ENCODE data around the gene EVC. TPM values are rescaled to one million over a fixed set of nuclear protein-coding genes. Genes with fewer than 3 reads are reported as not detected.

Gene EVC
- total RNA-seq, 2 experiments from 2014 or later: 0.69 to 1.3 TPM

DNA sequence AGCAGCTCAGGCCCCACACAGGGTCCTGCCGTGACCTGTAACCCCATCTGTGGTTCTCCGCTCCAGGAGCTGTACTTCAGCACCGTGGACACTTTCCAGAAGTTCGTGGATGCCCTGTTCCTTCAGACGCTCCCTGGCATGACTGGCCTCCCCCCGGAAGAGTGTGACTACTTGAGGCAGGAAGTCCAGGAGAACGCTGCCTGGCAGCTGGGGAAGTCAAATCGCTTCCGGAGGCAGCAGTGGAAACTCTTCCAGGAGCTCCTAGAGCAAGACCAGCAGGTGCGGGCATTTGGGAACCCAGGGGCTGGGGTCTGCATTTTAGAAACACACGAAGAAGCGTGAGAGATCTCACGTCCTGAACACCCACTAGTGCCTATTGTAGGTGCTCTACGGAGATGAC is 72.5 kb downstream of the EVC start:
- CTCF ChIA-PET: no interaction called here

DNA sequence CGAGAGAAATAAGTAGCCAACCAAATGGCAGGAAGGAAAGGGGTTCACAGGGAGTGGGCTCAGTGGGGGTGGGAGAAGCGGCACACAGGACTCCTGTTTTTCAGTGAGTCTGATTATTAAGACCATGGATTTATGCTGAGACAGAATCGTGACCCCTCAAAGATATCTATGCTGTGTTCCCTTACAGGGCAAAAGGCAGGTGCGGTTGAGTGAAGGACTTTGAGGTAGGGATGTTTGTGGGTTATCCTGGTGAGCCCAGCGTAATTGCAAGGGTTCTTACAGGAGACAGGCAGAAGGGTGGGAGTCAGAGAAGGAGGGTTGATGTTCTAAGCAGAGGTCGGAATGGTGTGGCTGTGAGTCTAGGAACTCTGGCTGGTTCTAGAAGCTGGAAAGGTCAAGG is 73.0 kb downstream of the EVC start:
- Mint-ChIP-seq H3K36me3 (ENCODE audit: low read depth) (no peaks in the 10 kb centered on the region), H3K27ac (no peak overlapping the region), H3K4me1 (no peaks in the 10 kb centered on the region), H3K4me3 (no peak overlapping the region), H3K27me3 (no peaks in the 10 kb centered on the region), H3K9me3 (no peaks in the 10 kb centered on the region)
- ChIA-PET CTCF (no interaction called here), POLR2A (no interaction called here)
- DNase-seq: no peak

More for the DNA sequence above, 72.5 kb downstream of the EVC start:
- Mint-ChIP-seq H3K27ac (no peak overlapping the region), H3K4me1 (no peaks in the 10 kb centered on the region), H3K36me3 (ENCODE audit: low read depth) (no peaks in the 10 kb centered on the region), H3K9me3 (no peaks in the 10 kb centered on the region), H3K4me3 (no peak overlapping the region), H3K27me3 (no peaks in the 10 kb centered on the region)
- POLR2A ChIA-PET: no interaction called here
- no peak for DNase-seq

DNA sequence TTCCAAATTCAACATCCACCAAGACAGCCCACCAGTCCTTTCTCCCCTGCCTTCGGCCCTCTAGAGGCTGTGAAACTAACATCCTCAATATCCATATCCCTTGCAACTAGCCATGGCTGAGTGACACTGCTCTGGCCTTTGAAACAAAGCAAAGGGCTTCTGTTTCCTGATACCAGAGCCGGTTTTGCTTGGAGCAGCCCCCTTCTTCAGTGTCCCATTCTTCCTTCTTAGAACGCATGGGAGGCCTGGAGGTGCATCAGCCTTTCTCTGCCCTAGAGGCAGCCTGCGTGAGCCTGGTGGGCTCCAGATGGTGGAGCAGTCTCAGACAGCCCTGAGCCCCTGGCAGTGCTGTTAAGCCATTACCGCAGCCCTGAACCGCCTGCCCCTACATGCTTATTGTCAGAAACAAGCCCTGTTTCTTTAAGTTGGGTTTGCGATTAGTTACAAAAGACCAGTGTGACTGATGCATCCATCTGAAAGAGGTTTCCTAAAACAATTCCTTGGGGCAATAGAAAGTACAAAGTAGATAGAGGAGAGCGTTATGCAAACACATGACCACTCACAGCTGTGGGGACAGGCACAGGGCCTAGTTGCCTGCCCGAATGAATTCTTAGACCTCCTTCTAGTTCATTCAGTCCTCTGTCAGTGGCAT is 74.1 kb downstream of the EVC start:
- CTCF ChIA-PET: no interaction called here
- H3K9me3 Mint-ChIP-seq: no peaks in the 10 kb centered on the region
- POLR2A ChIA-PET: no interaction called here
- DNase-seq: no peak
- H3K36me3 Mint-ChIP-seq (ENCODE audit: low read depth): no peaks in the 10 kb centered on the region
- no peaks in the 10 kb centered on the region for H3K27me3 Mint-ChIP-seq
- no peak overlapping the region for H3K27ac Mint-ChIP-seq
- no peak overlapping the region for H3K4me3 Mint-ChIP-seq
- H3K4me1 Mint-ChIP-seq: no peaks in the 10 kb centered on the region

DNA sequence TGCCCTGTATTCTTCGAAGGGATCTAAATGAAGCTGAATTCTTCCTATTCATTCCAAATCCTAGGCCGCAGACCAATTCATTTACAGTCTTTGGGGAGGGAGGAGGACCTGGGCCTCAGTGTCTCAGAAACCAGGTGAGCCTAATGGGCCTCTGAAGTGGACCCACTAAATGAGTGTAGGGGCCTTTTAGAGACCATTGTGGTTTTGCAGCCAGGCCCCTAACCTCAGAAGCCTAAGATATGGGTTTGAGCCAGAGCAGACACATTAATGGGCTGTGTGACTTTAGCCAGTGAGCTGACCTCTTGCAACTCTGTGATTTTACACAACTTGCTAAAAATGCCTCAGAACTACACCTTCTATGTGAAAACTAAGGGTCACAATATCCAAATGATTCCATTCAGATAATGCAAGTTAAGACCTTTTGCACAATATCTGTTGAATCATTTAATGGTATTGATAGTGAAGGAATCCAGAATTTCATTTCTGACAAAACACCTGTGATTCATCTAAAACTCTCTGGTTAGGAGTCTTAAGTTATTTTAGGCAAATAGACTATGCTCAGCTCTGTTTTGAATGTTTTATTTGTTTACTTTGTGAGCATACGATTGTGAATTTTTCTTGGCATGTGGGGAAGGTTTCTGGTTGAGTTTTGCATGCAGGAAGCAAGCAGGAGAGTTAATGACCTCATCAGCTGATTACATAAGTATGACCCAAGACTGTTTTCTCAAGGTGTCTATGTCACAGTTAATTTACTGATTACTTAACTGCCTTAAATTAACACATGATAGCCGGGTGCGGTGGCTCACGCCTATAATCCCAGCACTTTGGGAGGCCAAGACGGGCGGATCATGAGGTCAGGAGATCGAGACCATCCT is 75.0 kb downstream of the EVC start:
- H3K4me1 Mint-ChIP-seq: no peaks in the 10 kb centered on the region
- ChIA-PET POLR2A (no interaction called here), CTCF (no interaction called here)
- DNase-seq: no peak
- H3K27me3 Mint-ChIP-seq: no peaks in the 10 kb centered on the region
- no peaks in the 10 kb centered on the region for H3K9me3 Mint-ChIP-seq
- no peak overlapping the region for H3K27ac Mint-ChIP-seq
- H3K4me3 Mint-ChIP-seq: no peak overlapping the region
- no peaks in the 10 kb centered on the region for H3K36me3 Mint-ChIP-seq (ENCODE audit: low read depth)

DNA sequence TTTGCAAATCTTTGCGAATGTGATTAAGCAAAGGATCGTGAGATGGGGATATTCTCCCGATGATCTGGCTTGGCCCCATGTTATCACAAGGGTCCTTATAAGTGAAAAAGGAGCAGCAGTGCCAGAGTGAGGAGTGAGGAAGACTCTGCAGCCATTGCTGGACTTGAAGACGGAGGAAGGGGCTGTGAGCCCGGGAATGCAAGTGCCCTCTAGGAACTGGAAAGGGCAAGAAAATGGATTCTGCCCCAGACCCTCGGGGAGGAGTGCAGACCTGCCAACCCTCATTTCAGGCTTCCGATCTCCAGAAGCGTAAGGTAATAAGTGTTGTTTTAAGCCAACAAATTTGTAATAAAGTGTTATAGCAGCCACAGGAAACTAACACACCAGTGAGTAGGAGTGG is 76.3 kb downstream of the EVC start:
- DNase-seq: no peak
- Mint-ChIP-seq H3K4me3 (no peak overlapping the region), H3K4me1 (no peaks in the 10 kb centered on the region), H3K36me3 (ENCODE audit: low read depth) (no peaks in the 10 kb centered on the region), H3K27me3 (no peaks in the 10 kb centered on the region), H3K27ac (no peak overlapping the region), H3K9me3 (no peaks in the 10 kb centered on the region)
- ChIA-PET POLR2A (no interaction called here), CTCF (no interaction called here)

DNA sequence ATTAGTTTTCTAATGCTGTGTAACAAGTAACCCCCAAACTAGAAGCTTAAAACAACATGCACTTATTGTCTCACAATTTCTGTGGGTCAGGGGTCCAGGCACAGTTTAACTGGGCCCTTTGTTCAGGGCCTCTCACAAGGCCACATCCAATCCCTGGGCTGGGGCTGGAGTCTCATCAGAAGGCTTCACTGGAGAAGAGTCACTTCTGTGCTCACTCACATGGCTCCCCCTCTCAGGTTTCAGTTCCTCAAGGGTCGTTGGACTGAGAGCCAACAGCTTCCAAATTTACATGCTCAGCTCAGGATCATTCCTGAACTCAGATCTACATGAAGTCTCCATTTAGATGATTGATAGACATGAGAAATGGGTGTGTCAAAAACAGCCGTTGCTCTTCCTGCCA is 77.1 kb downstream of the EVC start:
- Mint-ChIP-seq H3K9me3 (no peaks in the 10 kb centered on the region), H3K27me3 (no peaks in the 10 kb centered on the region), H3K36me3 (ENCODE audit: low read depth) (no peaks in the 10 kb centered on the region), H3K4me3 (no peak overlapping the region), H3K4me1 (no peaks in the 10 kb centered on the region), H3K27ac (no peak overlapping the region)
- no peak for DNase-seq
- ChIA-PET POLR2A (no interaction called here), CTCF (no interaction called here)

DNA sequence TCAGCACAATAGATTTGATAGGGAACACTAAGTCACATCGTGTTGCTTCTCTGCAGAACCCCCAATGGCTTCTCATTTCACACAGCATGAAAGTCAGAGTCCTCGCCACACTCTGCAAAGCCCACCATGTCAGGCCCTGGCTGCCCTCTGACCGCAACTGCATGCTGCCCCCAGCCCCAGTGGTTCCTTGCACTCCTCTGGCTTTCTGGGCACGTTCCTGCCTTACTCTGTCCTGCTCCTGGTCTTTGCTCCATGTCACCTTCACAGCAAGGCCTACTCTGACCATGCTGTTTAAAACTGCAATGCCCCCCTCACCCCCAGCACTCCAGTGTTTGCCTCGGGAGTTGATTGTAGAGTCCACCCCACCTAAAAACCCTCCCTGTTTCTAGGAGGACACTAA is 78.1 kb downstream of the EVC start:
- H3K9me3 Mint-ChIP-seq: no peaks in the 10 kb centered on the region
- ChIA-PET POLR2A (no interaction called here), CTCF (interaction anchor here (0.6 kb wide), 1 partner anchor 91 kb away, joined by 3 read pairs; no protein-coding TSS in a partner anchor)
- H3K36me3 Mint-ChIP-seq (ENCODE audit: low read depth): no peaks in the 10 kb centered on the region
- no peak overlapping the region for H3K4me3 Mint-ChIP-seq
- H3K4me1 Mint-ChIP-seq: no peaks in the 10 kb centered on the region
- H3K27me3 Mint-ChIP-seq: no peaks in the 10 kb centered on the region
- DNase-seq: no peak
- H3K27ac Mint-ChIP-seq: no peak overlapping the region

DNA sequence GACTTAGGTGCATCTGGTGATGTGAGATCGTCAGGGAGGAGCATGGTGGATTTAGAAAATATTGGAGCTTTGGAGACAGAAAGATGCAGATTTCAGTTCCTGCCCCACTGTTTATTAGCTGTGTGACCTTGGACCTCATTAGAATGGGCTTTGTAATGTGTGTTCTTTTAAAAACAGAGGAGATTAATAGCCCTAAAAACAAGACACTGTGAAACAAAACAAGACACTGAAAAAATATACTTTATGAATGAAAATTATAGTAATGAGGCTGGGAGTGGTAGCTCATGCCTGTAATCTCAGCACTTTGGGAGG is 79.5 kb downstream of the EVC start:
- H3K27me3 Mint-ChIP-seq: no peaks in the 10 kb centered on the region
- no peaks in the 10 kb centered on the region for H3K4me1 Mint-ChIP-seq
- no peaks in the 10 kb centered on the region for H3K9me3 Mint-ChIP-seq
- no peak overlapping the region for H3K4me3 Mint-ChIP-seq
- ChIA-PET CTCF (no interaction called here), POLR2A (no interaction called here)
- no peak overlapping the region for H3K27ac Mint-ChIP-seq
- no peaks in the 10 kb centered on the region for H3K36me3 Mint-ChIP-seq (ENCODE audit: low read depth)
- no peak for DNase-seq

DNA sequence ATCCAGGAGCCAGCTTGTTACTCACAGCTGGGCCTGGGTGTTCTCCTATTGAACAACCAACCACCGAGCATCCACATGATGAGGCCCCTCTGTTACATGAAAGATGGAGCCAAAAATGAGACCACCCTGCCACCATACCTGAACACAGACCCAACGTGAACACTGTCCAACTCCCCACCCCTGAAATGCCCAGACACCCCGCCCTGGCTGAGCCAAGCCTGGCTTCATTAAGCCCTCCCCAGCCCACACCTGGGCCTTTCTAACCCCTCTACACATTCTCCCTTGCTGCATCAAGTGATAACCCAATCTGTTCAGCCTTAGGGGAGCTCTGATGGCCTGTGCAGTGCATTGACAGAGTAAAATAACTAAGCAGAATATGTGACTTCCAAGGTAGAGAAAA is 80.7 kb downstream of the EVC start:
- DNase-seq: no peak
- POLR2A ChIA-PET: no interaction called here
- Mint-ChIP-seq H3K4me1 (no peaks in the 10 kb centered on the region), H3K27me3 (no peaks in the 10 kb centered on the region), H3K4me3 (no peak overlapping the region), H3K36me3 (ENCODE audit: low read depth) (no peaks in the 10 kb centered on the region), H3K9me3 (no peaks in the 10 kb centered on the region), H3K27ac (no peak overlapping the region)
- CTCF ChIA-PET: no interaction called here

DNA sequence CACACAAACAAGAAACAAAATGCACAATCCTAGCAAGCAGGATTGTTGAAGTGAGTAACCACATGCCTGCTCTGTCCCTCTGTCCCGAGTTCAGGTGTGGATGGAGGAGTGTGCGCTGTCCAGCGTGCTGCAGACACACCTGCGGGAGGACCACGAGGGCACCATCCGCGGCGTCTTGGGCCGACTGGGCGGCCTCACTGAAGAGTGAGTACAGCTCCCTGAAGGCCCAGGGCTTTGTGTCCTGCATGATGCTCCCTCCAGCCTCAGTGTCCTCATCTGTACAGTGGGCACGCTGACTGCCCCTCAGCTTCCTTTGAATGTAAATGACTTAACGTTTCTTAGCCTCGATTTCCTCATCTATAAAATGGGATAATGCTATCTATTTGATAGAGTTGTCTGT is 82.5 kb downstream of the EVC start:
- Mint-ChIP-seq H3K27ac (no peak overlapping the region), H3K36me3 (ENCODE audit: low read depth) (no peaks in the 10 kb centered on the region), H3K4me1 (no peaks in the 10 kb centered on the region), H3K27me3 (no peaks in the 10 kb centered on the region), H3K4me3 (no peak overlapping the region), H3K9me3 (no peaks in the 10 kb centered on the region)
- no peak for DNase-seq
- ChIA-PET POLR2A (no interaction called here), CTCF (no interaction called here)

DNA sequence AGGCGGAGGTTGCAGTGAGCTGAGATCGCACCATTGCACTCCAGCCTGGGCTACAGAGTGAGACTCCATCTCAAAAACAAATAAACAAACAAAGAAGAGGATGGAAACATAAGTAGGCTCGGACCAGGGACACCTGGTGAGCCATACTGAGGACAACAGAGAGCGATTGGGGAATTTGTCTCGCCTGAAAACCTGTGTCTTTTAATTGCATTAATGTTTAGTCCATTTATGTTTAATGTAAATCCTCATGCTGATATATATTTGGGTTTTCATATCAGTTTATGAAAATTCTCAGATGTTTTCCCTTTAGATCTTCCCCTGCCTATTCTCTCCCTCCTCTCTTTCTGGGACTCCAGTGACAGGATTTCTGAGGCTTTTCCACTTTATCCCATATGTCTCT is 84.6 kb downstream of the EVC start:
- Mint-ChIP-seq H3K4me3 (no peak overlapping the region), H3K27me3 (no peaks in the 10 kb centered on the region), H3K27ac (no peak overlapping the region), H3K4me1 (no peaks in the 10 kb centered on the region), H3K9me3 (no peaks in the 10 kb centered on the region), H3K36me3 (ENCODE audit: low read depth) (no peaks in the 10 kb centered on the region)
- ChIA-PET CTCF (interaction anchor here (0.6 kb wide), 1 partner anchor 1000 kb away, joined by 3 read pairs; no protein-coding TSS in a partner anchor), POLR2A (no interaction called here)
- no peak for DNase-seq

DNA sequence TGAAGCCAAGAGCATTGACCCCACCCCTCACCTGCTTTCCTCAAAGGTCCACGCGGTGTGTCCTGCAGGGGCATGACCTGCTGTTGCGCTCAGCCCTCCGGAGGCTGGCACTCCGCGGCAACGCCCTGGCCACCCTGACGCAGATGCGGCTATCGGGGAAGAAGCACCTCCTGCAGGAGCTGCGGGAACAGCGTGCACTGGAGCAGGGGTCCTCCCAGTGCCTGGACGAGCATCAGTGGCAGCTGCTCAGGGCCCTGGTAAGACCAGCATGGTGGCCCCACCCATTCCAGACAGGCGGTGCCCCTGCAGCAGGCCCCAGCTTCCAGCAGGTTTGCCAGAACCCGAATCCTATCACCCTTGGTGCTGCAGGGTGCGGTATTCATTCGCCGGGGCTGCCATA is 86.0 kb downstream of the EVC start:
- H3K27me3 Mint-ChIP-seq: no peaks in the 10 kb centered on the region
- no peaks in the 10 kb centered on the region for H3K9me3 Mint-ChIP-seq
- DNase-seq: no peak
- H3K4me3 Mint-ChIP-seq: no peak overlapping the region
- no peak overlapping the region for H3K27ac Mint-ChIP-seq
- no peaks in the 10 kb centered on the region for H3K4me1 Mint-ChIP-seq
- no peaks in the 10 kb centered on the region for H3K36me3 Mint-ChIP-seq (ENCODE audit: low read depth)
- ChIA-PET POLR2A (no interaction called here), CTCF (no interaction called here)

DNA sequence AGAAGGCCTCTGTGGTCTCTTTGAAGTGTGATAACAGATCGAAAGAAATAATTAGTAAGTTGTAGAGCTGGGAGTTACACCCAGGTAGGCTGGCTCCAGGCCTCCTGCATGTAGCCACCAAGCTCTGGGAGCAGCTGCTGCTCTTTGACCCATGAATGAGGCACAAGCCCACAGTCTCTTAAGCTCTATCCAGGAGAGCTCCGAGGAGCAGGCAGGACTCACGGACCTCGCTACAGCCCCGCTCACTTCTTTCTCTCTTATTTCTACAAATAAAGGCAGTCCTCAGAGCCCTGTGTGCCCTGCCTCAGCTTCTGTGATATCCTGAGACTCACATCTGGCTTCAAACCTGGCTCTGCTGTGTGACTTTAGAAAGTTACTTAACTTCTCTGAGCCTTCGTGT is 86.9 kb downstream of the EVC start:
- ChIA-PET POLR2A (no interaction called here), CTCF (no interaction called here)
- Mint-ChIP-seq H3K36me3 (ENCODE audit: low read depth) (no peaks in the 10 kb centered on the region), H3K27me3 (no peaks in the 10 kb centered on the region), H3K4me3 (no peak overlapping the region), H3K4me1 (no peaks in the 10 kb centered on the region), H3K27ac (no peak overlapping the region), H3K9me3 (no peaks in the 10 kb centered on the region)
- no peak for DNase-seq

DNA sequence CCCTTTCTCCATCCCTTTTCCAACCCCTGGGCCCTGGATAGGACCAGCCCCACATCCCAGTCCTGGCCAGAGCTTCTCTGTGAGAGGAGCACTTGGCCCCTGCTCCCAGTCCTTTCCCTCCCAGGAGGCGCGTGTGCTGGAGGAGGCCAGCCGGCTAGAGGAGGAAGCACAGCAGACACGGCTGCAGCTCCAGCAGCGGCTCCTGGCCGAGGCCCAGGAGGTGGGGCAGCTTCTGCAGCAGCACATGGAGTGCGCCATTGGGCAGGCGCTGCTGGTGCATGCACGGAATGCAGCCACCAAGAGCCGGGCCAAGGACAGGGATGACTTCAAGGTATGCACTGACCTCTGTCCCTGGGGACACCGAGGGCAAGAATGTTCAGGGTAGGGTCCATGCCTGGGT is 87.5 kb downstream of the EVC start:
- no peaks in the 10 kb centered on the region for H3K4me1 Mint-ChIP-seq
- CTCF ChIA-PET: no interaction called here
- POLR2A ChIA-PET: no interaction called here
- DNase-seq: no peak
- no peaks in the 10 kb centered on the region for H3K9me3 Mint-ChIP-seq
- H3K27ac Mint-ChIP-seq: no peak overlapping the region
- no peak overlapping the region for H3K4me3 Mint-ChIP-seq
- H3K36me3 Mint-ChIP-seq (ENCODE audit: low read depth): no peaks in the 10 kb centered on the region
- no peaks in the 10 kb centered on the region for H3K27me3 Mint-ChIP-seq

All from activated CD4-positive, alpha-beta T cell treated with anti-CD3 and anti-CD28 coated beads, Interleukin-2, amount 10 ng/mL, durations not matched to agents 7 days and 5 days (primary cell).